ENCODE data around the gene PLA2G4D.

DNA sequence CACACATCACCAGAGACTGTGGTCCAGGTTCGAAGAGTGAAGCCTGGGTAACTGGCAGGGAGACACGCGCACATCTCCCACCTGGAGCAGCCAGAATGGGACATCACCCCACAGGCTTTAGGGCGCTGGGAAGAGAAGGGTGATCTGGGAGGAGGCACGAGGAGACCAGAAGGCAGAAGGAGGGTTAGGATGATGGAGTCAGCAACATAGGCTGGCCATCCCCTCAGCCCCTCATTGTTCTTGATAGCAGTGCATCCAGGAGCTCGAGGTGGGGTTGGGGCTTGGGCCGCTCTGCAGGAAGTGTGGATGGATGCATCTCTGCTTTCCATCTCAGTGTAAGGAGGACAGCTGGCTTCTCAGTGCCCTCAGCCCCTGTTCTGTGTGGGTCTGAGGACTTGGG, 46.9 kb upstream of the PLA2G4D start:
- TF ChIP-seq, protein P1, sequence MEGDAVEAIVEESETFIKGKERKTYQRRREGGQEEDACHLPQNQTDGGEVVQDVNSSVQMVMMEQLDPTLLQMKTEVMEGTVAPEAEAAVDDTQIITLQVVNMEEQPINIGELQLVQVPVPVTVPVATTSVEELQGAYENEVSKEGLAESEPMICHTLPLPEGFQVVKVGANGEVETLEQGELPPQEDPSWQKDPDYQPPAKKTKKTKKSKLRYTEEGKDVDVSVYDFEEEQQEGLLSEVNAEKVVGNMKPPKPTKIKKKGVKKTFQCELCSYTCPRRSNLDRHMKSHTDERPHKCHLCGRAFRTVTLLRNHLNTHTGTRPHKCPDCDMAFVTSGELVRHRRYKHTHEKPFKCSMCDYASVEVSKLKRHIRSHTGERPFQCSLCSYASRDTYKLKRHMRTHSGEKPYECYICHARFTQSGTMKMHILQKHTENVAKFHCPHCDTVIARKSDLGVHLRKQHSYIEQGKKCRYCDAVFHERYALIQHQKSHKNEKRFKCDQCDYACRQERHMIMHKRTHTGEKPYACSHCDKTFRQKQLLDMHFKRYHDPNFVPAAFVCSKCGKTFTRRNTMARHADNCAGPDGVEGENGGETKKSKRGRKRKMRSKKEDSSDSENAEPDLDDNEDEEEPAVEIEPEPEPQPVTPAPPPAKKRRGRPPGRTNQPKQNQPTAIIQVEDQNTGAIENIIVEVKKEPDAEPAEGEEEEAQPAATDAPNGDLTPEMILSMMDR (IDR thresholded peaks at IDR 0.05): no peak
- no peak for TF ChIP-seq TCF7L2 (IDR thresholded peaks at IDR 0.05; ENCODE audit: low read depth, low read length)
- TF ChIP-seq, protein P2, sequence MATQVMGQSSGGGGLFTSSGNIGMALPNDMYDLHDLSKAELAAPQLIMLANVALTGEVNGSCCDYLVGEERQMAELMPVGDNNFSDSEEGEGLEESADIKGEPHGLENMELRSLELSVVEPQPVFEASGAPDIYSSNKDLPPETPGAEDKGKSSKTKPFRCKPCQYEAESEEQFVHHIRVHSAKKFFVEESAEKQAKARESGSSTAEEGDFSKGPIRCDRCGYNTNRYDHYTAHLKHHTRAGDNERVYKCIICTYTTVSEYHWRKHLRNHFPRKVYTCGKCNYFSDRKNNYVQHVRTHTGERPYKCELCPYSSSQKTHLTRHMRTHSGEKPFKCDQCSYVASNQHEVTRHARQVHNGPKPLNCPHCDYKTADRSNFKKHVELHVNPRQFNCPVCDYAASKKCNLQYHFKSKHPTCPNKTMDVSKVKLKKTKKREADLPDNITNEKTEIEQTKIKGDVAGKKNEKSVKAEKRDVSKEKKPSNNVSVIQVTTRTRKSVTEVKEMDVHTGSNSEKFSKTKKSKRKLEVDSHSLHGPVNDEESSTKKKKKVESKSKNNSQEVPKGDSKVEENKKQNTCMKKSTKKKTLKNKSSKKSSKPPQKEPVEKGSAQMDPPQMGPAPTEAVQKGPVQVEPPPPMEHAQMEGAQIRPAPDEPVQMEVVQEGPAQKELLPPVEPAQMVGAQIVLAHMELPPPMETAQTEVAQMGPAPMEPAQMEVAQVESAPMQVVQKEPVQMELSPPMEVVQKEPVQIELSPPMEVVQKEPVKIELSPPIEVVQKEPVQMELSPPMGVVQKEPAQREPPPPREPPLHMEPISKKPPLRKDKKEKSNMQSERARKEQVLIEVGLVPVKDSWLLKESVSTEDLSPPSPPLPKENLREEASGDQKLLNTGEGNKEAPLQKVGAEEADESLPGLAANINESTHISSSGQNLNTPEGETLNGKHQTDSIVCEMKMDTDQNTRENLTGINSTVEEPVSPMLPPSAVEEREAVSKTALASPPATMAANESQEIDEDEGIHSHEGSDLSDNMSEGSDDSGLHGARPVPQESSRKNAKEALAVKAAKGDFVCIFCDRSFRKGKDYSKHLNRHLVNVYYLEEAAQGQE (IDR thresholded peaks at IDR 0.05; ENCODE audit: insufficient read depth in 1 of 2, low read depth in 2 of 2, low read length in 1 of 2): no peak
- TF ChIP-seq POLR2AphosphoS5 (IDR thresholded peaks at IDR 0.05; ENCODE audit: low read depth, low read length): no peak
